GM19238 (cell line): ENCODE measurements around the gene C5orf15.
"Not testable (repeated sequence)": the region's sequence is repeated elsewhere in the genome, so short reads cannot be mapped to it uniquely, and the experiment has no call there.

Experiments
- DNase-seq: peaks from one replicate; pipeline ENCODE4 v3.0.0; 2011; ENCODE audit warnings: low spot score; ENCODE audit not compliant: insufficient read length

Gene C5orf15

GRCh38 chr5:133963493-133964128 is 4.8 kb downstream of the C5orf15 start:
- no peak for DNase-seq

- no peak for DNase-seq
Observed at GRCh38 chr5:133962801-133963476, 5.5 kb downstream of the C5orf15 start.

GRCh38 chr5:133962131-133962530 is 6.3 kb downstream of the C5orf15 start:
- no peak for DNase-seq

- DNase-seq: no peak
Observed at GRCh38 chr5:133959643-133960042, 8.8 kb downstream of the C5orf15 start.

- no peak for DNase-seq
Observed at GRCh38 chr5:133957591-133957990, 10.8 kb downstream of the C5orf15 start.

GRCh38 chr5:133957080-133957479 is 11.3 kb downstream of the C5orf15 start:
- DNase-seq: no peak

GRCh38 chr5:133956196-133956595 is 12.2 kb downstream of the C5orf15 start:
- DNase-seq: not testable (repeated sequence)

- DNase-seq: no peak
Observed at GRCh38 chr5:133953568-133954145, 14.8 kb downstream of the C5orf15 start.

GRCh38 chr5:133952729-133953567 is 15.5 kb downstream of the C5orf15 start:
- DNase-seq: no peak

GRCh38 chr5:133950821-133951612 is 17.4 kb downstream of the C5orf15 start:
- no peak for DNase-seq

- no peak for DNase-seq
Observed at GRCh38 chr5:133948721-133949120, 19.7 kb downstream of the C5orf15 start.

- DNase-seq: no peak
Observed at GRCh38 chr5:133947431-133947841, 21.0 kb downstream of the C5orf15 start.

GRCh38 chr5:133945568-133945967 is 22.9 kb downstream of the C5orf15 start:
- DNase-seq: no peak

- DNase-seq: no peak
Observed at GRCh38 chr5:133944263-133945185, 23.9 kb downstream of the C5orf15 start.

- no peak for DNase-seq
Observed at GRCh38 chr5:133943475-133943817, 25.0 kb downstream of the C5orf15 start.

- DNase-seq: no peak
Observed at GRCh38 chr5:133942614-133943474, 25.6 kb downstream of the C5orf15 start.

- DNase-seq: no peak
Observed at GRCh38 chr5:133941456-133942196, 26.8 kb downstream of the C5orf15 start.

GRCh38 chr5:133939668-133940067 is 28.8 kb downstream of the C5orf15 start:
- no peak for DNase-seq
